ENCODE data around the gene USP40. TPM values are rescaled to one million over a fixed set of nuclear protein-coding genes. Genes with fewer than 3 reads are reported as not detected.

USP40 gene
- polyA plus RNA-seq, 2 of the 4 experiments (the other 2 are of a cell fraction): 22.9 to 57.0 TPM

GRCh38 chr2:233486778-233487552 is 79.6 kb downstream of the USP40 start (continued):
- TF ChIP-seq HEYL (CRISPR knock-in tag; IDR thresholded peaks at IDR 0.05): no peak
- TF ChIP-seq PHF8 (IDR thresholded peaks at IDR 0.05; ENCODE audit: borderline replicate concordance, low read depth): no peak
- TF ChIP-seq MAZ (IDR thresholded peaks at IDR 0.05; ENCODE audit: borderline replicate concordance, low read depth, low read length): no peak
- no peak for TF ChIP-seq CHD2 (IDR thresholded peaks at IDR 0.05; ENCODE audit: low read length, partially characterized antibody)
- TF ChIP-seq, protein P1, sequence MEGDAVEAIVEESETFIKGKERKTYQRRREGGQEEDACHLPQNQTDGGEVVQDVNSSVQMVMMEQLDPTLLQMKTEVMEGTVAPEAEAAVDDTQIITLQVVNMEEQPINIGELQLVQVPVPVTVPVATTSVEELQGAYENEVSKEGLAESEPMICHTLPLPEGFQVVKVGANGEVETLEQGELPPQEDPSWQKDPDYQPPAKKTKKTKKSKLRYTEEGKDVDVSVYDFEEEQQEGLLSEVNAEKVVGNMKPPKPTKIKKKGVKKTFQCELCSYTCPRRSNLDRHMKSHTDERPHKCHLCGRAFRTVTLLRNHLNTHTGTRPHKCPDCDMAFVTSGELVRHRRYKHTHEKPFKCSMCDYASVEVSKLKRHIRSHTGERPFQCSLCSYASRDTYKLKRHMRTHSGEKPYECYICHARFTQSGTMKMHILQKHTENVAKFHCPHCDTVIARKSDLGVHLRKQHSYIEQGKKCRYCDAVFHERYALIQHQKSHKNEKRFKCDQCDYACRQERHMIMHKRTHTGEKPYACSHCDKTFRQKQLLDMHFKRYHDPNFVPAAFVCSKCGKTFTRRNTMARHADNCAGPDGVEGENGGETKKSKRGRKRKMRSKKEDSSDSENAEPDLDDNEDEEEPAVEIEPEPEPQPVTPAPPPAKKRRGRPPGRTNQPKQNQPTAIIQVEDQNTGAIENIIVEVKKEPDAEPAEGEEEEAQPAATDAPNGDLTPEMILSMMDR (IDR thresholded peaks at IDR 0.05): no peak
- peak; percentile 99 to 100 for TF ChIP-seq EP300 (IDR thresholded peaks at IDR 0.05)
- TF ChIP-seq POLR2AphosphoS2 (conservative IDR thresholded peaks at IDR 0.05; ENCODE audit: low read length): no peak; the same call in 1 of the 2 replicates
- TF ChIP-seq FOSL2 (IDR thresholded peaks at IDR 0.05): peak; percentile 98
- TF ChIP-seq FOSL2 (CRISPR knock-in tag; IDR thresholded peaks at IDR 0.05): peak; percentile 98
- TF ChIP-seq SMC3 (IDR thresholded peaks at IDR 0.05): peak; percentile 57
- TF ChIP-seq, protein P2, sequence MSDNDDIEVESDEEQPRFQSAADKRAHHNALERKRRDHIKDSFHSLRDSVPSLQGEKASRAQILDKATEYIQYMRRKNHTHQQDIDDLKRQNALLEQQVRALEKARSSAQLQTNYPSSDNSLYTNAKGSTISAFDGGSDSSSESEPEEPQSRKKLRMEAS (IDR thresholded peaks at IDR 0.05): peak; percentile 79
- peak; percentile 22; the same call in 1 of the 3 replicates for TF ChIP-seq NR3C1 (IDR thresholded peaks at IDR 0.05)
- TF ChIP-seq BHLHE40 (IDR thresholded peaks at IDR 0.05; ENCODE audit: low read depth, low read length): no peak
- no peak for TF ChIP-seq ZFP36 (IDR thresholded peaks at IDR 0.05; ENCODE audit: borderline replicate concordance, partially characterized antibody)

DNA sequence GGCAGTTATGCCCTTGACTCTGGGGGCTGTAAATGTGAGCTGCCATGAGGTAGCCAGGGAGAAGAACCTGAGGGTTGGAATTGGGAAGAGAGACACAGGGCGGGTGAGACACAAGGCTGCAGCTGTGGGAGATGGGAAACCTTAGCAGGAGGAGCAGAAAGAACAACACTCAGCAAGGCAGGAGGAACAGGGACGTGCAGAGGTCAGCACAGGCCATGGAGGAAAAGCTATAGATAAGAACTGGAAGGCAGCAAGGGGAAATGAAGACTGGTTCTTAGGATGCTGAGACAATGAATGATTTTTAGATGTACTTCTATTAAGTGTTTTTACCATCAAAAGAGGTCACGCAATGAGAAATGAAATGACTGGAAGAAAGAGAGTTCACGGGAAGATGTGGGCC is 80.2 kb downstream of the USP40 start:
- ATAC-seq: peak; percentile 16 to 18; a peak in 3 of 6 replicates
- TF ChIP-seq KDM1A (IDR thresholded peaks at IDR 0.05; ENCODE audit: low read depth) (no peak), ZC3H11A (IDR thresholded peaks at IDR 0.05) (no peak), CBX2 (IDR thresholded peaks at IDR 0.05; ENCODE audit: borderline replicate concordance, low read depth) (no peak), HOXB5 (CRISPR knock-in tag; IDR thresholded peaks at IDR 0.05) (no peak), PBX3 (IDR thresholded peaks at IDR 0.05) (no peak), MAZ (IDR thresholded peaks at IDR 0.05; ENCODE audit: borderline replicate concordance, low read depth, low read length) (no peak), SREBF2 (IDR thresholded peaks at IDR 0.05) (no peak), ZNF302 (CRISPR knock-in tag; IDR thresholded peaks at IDR 0.05) (no peak)
- peaks cover 48% of the 10 kb centered on the region for H3K4me1 ChIP-seq
- no peak for FAIRE-seq
- ChIA-PET CTCF (interaction anchor here (1.1 to 2.3 kb wide), 6 partner anchors 37 to 346 kb away, joined by 3 to 13 read pairs (median 4); no protein-coding TSS in a partner anchor), POLR2A (interaction anchor here (0.6 to 1.4 kb wide), 8 partner anchors 51 to 271 kb away, joined by 3 to 9 read pairs (median 4); partner anchors contain the start of gene USP40)
- peaks cover 36% of the 10 kb centered on the region for H3K9me3 ChIP-seq
- no peak overlapping the region for H3K4me3 ChIP-seq
- WGBS (ENCODE audit: missing lambda C conversion rate): 48% methylated on average over 4 of the region's 4 CpGs
- H3K27ac ChIP-seq: peak overlapping the region; percentile 98
- peak overlapping the region; percentile 57 for H3K4me2 ChIP-seq
- no peak for DNase-seq (ENCODE audit: low read depth in 1 of 2, low spot score in 1 of 2)

GRCh38 chr2:233485726-233486125 is 80.9 kb downstream of the USP40 start:
- Histone ChIP-seq H3K4me2 (no peak overlapping the region; the same call in 2 of the 3 replicates), H3K4me1 (peaks cover 48% of the 10 kb centered on the region), H3K9me3 (peaks cover 36% of the 10 kb centered on the region), H3K4me3 (no peak overlapping the region), H3K27ac (peak overlapping the region; percentile 98)
- ChIA-PET POLR2A (interaction anchor here (0.6 kb wide), 1 partner anchor 72 kb away, joined by 3 read pairs; no protein-coding TSS in a partner anchor), CTCF (interaction anchor here (1.1 to 2.3 kb wide), 6 partner anchors 36 to 347 kb away, joined by 3 to 13 read pairs (median 4); no protein-coding TSS in a partner anchor)
- FAIRE-seq (no peak), DNase-seq (ENCODE audit: low read depth in 1 of 2, low spot score in 1 of 2) (no peak), ATAC-seq (no peak)
- WGBS (ENCODE audit: missing lambda C conversion rate): 91% methylated on average over 15 of the region's 15 CpGs
- no peak for TF ChIP-seq EHF (CRISPR knock-in tag; IDR thresholded peaks at IDR 0.05)
- TF ChIP-seq ZC3H11A (IDR thresholded peaks at IDR 0.05): no peak
- TF ChIP-seq, protein P1 (IDR thresholded peaks at IDR 0.05): no peak
- no peak for TF ChIP-seq EHMT2 (IDR thresholded peaks at IDR 0.05; ENCODE audit: low read depth)
- TF ChIP-seq FOSL2 (IDR thresholded peaks at IDR 0.05): no peak
- TF ChIP-seq FOSL2 (CRISPR knock-in tag; IDR thresholded peaks at IDR 0.05): no peak
- no peak for TF ChIP-seq ZSCAN20 (CRISPR knock-in tag; IDR thresholded peaks at IDR 0.05)
- TF ChIP-seq EP300 (IDR thresholded peaks at IDR 0.05): no peak
